Thoracic aorta (tissue), 2 donors: ENCODE results near the gene LRRFIP1. TPM values are rescaled to one million over a fixed set of nuclear protein-coding genes. Genes with fewer than 3 reads are reported as not detected.

Source experiments
- ATAC-seq: fragments of 150-250 bp; one replicate; pipeline ENCODE4 v1.8.0; 2017; ENCODE audit warnings: low read depth; ENCODE audit not compliant: insufficient number of reproducible peaks, low FRiP score
- DNase-seq: peaks from one replicate; pipeline ENCODE4 v3.0.0-alpha.2; 2020; ENCODE audit warnings: low spot score
- H3K27ac ChIP-seq, 2 donors: fragments of 200-600 bp; sonication (generic); 1 replicate in 1 of 2; 2 replicates in 1 of 2; pipeline ENCODE4 v1.5.1; 2016; ENCODE audit warnings: mild to moderate bottlenecking in 2 of 2, moderate library complexity in 2 of 2
- H3K27me3 ChIP-seq: fragments of 200-600 bp; sonication (generic); replicated peaks from 2 replicates; pipeline ENCODE4 v1.6.0; 2016; ENCODE audit warnings: mild to moderate bottlenecking; ENCODE audit not compliant: insufficient read depth
- H3K36me3 ChIP-seq: fragments of 200-600 bp; sonication (generic); one replicate; pipeline ENCODE4 v1.5.1; 2016
- H3K4me1 ChIP-seq, 2 donors: fragments of 200-600 bp; sonication (generic); 1 replicate in 1 of 2; 2 replicates in 1 of 2; pipeline versions ENCODE4 v1.5.1 to v1.6.0; 2016; ENCODE audit warnings: low read depth in 2 of 2, mild to moderate bottlenecking in 1 of 2; ENCODE audit not compliant: control insufficient read depth in 1 of 2
- H3K4me3 ChIP-seq: fragments of 200-600 bp; sonication (generic); 2 replicates; pipeline ENCODE4 v1.5.1; 2016; ENCODE audit warnings: mild to moderate bottlenecking
- H3K9me3 ChIP-seq: fragments of 200-600 bp; sonication (generic); 2 replicates; pipeline ENCODE4 v1.5.1; 2016
- CTCF ChIP-seq: fragments of 200-600 bp; sonication (generic); IDR thresholded peaks from one replicate; pipeline ENCODE4 v1.5.1; 2019; ENCODE audit warnings: antibody characterized with exemption
- total RNA-seq, 2 donors: library from RNA; depleted of rRNA; stranded (reverse); fragments of >200 nt; gene quantifications; one replicate each; pipeline versions ENCODE4 v1.1.0 to v1.2.3, GENCODE V29; 2016

LRRFIP1 gene
- total RNA-seq, 2 donors from 2014 or later, result 196 to 244 TPM

DNA sequence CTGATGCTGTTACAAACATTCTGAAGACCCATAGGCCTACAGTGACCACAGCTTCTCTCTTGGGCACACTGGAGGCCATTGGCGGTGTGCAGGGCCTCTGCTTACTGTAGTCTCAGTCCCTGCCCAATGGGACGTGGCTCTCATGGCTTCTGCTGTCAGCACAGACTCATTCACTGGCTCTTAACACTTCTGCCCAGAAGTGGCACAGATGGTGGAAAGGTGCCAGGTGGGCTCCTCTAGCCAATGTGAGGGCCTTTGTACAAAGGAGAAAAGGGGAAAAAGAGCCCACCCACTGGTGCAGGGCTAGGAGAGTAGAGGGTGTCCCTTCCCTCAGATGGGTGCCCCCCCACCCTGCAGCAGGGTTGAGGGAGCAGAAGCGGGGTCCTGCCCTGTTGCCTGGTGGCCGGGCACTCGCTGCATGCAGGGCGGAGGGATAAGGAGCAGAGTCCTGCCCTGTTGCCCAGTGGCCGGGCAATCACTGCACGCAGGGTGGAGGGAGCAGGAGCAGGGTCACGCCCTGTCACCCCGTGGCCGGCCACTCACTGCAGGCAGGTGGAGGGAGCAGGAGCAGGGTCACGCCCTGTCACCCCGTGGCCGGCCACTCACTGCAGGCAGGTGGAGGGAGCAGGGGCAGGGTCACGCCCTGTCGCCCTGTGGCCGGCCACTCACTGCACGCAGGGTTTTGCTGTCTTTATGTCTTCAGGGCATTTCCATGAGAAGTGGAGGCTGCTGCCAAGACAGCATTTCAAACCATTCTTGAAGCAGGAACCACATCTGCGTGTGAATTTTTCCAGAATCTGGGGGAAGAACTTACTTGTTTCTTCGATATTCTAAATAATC is 20.0 kb downstream of the LRRFIP1 start:
- DNase-seq, result no peak
- H3K4me3 ChIP-seq, result no peak overlapping the region
- H3K36me3 ChIP-seq, result peaks cover 5% of the 10 kb centered on the region
- no peaks in the 10 kb centered on the region for H3K27me3 ChIP-seq
- no peak for TF ChIP-seq CTCF
- no peaks in the 10 kb centered on the region for H3K9me3 ChIP-seq
- ATAC-seq, result no peak
- peaks cover 11 to 56% of the 10 kb centered on the region in 2 donors for H3K4me1 ChIP-seq
- peak overlapping the region; percentile 55 to 77 for H3K27ac ChIP-seq

DNA sequence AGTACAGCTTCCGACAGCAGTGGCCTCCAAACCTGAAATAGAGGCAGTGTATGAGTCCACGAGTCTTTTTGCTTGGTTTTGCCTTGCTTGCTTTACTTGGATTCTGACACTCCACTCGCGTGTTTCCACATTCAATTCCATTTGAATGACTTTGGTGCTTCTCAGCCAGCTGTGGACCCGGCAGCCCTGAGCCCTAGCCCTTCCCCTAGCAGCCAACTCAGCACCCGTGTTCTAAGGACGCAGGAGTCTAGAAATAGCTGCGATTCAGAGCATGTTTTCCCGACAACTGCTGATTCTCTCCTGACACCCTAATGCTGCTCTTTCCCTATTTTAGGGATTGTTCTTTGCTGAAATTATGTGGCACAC is 20.6 kb downstream of the LRRFIP1 start:
- ATAC-seq (peak; percentile 87), DNase-seq (no peak)
- H3K36me3 ChIP-seq, result peaks cover 5% of the 10 kb centered on the region
- peak overlapping the region; percentile 76 to 77 for H3K27ac ChIP-seq
- no peaks in the 10 kb centered on the region for H3K27me3 ChIP-seq
- H3K4me3 ChIP-seq, result no peak overlapping the region
- TF ChIP-seq CTCF, result no peak
- peaks cover 11 to 61% of the 10 kb centered on the region in 2 donors for H3K4me1 ChIP-seq
- no peaks in the 10 kb centered on the region for H3K9me3 ChIP-seq

DNA sequence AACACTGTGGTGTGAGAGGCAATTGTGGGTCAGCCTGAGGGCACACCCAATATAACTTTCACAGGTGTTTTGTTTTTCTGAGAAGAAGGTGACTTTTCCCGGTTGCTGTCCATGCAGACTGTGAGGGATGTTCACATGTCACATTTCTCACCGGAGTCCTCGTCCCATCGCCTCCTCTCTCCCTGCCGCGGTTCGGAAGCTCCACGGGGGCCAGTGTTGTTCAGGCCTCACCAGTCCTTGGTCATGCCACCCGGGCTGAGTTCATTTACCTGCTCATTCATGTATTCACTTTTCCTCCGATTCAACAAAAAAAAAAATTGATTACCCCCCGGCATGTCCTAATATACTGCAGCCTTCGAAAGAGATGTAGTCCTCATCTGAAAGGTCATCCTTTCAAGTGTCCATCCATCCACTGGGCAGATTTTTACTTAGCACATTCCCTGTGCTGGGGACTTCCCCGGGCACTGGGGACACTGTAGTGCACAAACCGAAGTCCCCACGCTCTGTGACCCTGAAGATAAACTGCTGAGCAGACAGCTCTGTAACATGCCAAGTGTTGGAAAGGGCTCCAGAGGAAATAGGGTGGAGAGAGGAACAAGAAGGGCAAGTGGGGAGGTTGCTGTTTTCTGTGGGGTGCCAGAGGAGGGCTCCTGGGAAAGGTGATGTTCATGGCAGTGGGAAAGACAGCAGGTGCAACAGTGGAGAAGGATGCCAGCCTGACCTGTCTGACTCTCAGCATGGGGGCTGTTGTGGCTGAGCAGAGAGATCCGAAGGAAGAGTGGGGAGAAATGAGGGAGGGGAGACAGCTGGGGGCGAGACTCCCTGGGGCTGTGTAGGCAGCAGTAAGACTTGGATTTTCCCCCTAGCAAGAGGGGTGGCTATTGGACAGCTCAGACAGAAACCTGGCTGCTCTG is 22.4 kb downstream of the LRRFIP1 start:
- ATAC-seq (no peak), DNase-seq (no peak)
- Histone ChIP-seq H3K36me3 (peaks cover 2% of the 10 kb centered on the region), H3K27ac (no peak overlapping the region), H3K4me1 (peaks cover 11 to 79% of the 10 kb centered on the region in 2 donors), H3K4me3 (no peak overlapping the region), H3K27me3 (no peaks in the 10 kb centered on the region), H3K9me3 (no peaks in the 10 kb centered on the region)
- no peak for TF ChIP-seq CTCF

GRCh38 chr2:237650455-237650850 is 23.1 kb downstream of the LRRFIP1 start:
- Histone ChIP-seq H3K36me3 (peaks cover under 1% of the 10 kb centered on the region), H3K9me3 (no peaks in the 10 kb centered on the region), H3K27ac (no peak overlapping the region), H3K4me1 (peaks cover 11 to 79% of the 10 kb centered on the region in 2 donors), H3K4me3 (no peak overlapping the region), H3K27me3 (no peaks in the 10 kb centered on the region)
- no peak for DNase-seq
- no peak for ATAC-seq
- no peak for TF ChIP-seq CTCF

DNA sequence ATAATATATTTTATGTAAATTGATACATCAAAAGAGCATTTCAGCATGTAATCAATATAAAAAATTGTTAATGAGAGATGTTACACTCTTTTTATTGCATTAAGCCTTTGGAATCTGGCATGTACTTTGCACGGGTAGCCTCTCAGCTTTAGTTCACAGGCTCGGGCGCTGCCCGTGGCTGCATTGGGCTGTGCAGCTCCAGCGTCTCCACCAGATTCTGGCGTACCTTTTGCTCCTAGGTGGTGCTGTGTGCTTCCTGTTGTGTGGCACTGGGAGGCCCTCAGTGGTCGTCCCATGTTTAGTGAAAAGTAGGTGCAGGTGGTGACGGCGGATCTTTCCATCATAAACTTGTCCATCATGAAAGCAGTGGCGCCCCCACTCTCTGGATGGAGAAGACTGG is 24.4 kb downstream of the LRRFIP1 start:
- Histone ChIP-seq H3K36me3 (no peaks in the 10 kb centered on the region), H3K4me1 (peaks cover 11 to 79% of the 10 kb centered on the region in 2 donors), H3K4me3 (no peak overlapping the region), H3K27ac (no peak overlapping the region), H3K9me3 (no peaks in the 10 kb centered on the region), H3K27me3 (no peaks in the 10 kb centered on the region)
- DNase-seq (no peak), ATAC-seq (no peak)
- no peak for TF ChIP-seq CTCF
